ENCODE measurements around the gene DHFR.

Gene DHFR

DNA sequence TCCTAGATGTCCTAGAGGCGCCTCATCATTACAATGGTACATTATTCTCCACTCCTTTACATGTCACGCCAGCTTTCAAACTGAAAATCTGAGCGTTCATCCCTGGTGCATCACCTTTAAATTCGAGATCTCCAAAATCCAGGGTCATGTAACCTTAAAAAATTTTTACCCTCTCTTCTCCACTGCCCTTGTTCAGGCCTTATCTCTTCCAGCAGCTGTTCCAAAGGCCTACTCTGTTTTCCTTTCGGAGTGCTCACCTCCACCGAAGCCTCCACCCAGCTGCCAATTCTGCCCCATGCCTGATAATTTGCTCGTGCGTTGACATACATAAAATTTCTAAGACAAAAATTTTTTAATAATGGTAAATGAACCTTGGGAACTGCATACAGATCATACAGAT is 1.3 kb downstream of the DHFR start:
- ATAC-seq, result no peak
- TF ChIP-seq ZNF565 (CRISPR knock-in tag; conservative IDR thresholded peaks at IDR 0.05; ENCODE audit: low read depth) (no peak), OSR1 (CRISPR knock-in tag; IDR thresholded peaks at IDR 0.05) (no peak), ARNTL (CRISPR knock-in tag; IDR thresholded peaks at IDR 0.05; ENCODE audit: borderline replicate concordance, low read depth) (no peak), ISL1 (CRISPR knock-in tag; IDR thresholded peaks at IDR 0.05) (no peak), ESRRG (CRISPR knock-in tag; IDR thresholded peaks at IDR 0.05) (no peak), ZFP3 (CRISPR knock-in tag; IDR thresholded peaks at IDR 0.05) (no peak)
- TF ChIP-seq, protein P1, sequence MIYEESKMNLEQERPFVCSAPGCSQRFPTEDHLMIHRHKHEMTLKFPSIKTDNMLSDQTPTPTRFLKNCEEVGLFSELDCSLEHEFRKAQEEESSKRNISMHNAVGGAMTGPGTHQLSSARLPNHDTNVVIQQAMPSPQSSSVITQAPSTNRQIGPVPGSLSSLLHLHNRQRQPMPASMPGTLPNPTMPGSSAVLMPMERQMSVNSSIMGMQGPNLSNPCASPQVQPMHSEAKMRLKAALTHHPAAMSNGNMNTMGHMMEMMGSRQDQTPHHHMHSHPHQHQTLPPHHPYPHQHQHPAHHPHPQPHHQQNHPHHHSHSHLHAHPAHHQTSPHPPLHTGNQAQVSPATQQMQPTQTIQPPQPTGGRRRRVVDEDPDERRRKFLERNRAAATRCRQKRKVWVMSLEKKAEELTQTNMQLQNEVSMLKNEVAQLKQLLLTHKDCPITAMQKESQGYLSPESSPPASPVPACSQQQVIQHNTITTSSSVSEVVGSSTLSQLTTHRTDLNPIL (CRISPR knock-in tag; IDR thresholded peaks at IDR 0.05; ENCODE audit: low read depth), result no peak
- TF ChIP-seq, protein P2, sequence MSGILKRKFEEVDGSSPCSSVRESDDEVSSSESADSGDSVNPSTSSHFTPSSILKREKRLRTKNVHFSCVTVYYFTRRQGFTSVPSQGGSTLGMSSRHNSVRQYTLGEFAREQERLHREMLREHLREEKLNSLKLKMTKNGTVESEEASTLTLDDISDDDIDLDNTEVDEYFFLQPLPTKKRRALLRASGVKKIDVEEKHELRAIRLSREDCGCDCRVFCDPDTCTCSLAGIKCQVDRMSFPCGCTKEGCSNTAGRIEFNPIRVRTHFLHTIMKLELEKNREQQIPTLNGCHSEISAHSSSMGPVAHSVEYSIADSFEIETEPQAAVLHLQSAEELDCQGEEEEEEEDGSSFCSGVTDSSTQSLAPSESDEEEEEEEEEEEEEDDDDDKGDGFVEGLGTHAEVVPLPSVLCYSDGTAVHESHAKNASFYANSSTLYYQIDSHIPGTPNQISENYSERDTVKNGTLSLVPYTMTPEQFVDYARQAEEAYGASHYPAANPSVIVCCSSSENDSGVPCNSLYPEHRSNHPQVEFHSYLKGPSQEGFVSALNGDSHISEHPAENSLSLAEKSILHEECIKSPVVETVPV (CRISPR knock-in tag; IDR thresholded peaks at IDR 0.05), result no peak

DNA sequence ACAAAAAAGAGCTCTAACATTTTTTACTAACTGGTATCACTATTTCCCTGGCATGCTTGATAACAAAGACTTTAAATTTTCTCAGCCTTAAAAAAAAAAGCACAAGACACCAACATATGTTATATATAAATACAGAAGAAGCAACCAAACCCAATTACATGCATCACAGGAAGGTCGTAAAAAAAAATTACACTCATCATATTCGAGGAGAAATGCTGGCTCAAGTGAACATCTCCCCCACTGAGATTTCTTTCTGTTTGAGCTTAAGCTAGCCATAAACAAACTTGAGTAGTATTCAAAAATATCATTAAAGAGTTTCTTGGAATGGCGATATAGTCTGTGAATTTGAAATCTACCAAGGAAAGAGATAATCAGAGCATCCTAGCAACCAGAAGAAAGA is 7.9 kb downstream of the DHFR start:
- ATAC-seq, result no peak
- no peak for TF ChIP-seq ESRRG (CRISPR knock-in tag; IDR thresholded peaks at IDR 0.05)
- TF ChIP-seq, protein P2 (CRISPR knock-in tag; IDR thresholded peaks at IDR 0.05), result no peak
- no peak for TF ChIP-seq OSR1 (CRISPR knock-in tag; IDR thresholded peaks at IDR 0.05)
- TF ChIP-seq TCF4 (CRISPR knock-in tag; IDR thresholded peaks at IDR 0.05; ENCODE audit: borderline replicate concordance), result no peak

DNA sequence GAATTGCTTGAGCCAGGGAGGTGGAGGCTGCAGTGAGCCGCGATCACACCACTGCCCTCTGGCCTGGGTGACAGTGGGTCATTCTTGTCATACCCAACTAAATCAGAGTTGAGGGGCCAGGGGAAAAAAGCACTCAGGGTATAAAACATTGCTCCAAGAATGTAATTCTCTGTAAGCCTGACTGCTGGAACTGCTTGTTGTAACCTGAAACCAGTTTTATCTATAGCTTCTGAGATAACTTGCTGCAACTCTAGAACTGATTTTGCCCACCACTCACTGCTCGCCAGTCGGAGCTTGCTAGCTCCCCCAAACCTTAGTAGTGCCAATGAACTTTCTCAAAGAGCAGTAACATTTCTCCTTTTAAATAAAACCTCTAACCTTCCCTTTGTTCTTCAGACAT is 9.9 kb downstream of the DHFR start:
- no peak for ATAC-seq
- TF ChIP-seq BACH2 (CRISPR knock-in tag; IDR thresholded peaks at IDR 0.05; ENCODE audit: borderline replicate concordance), result no peak
- no peak for TF ChIP-seq TCF4 (CRISPR knock-in tag; IDR thresholded peaks at IDR 0.05; ENCODE audit: borderline replicate concordance)
- no peak for TF ChIP-seq ESRRG (CRISPR knock-in tag; IDR thresholded peaks at IDR 0.05)
- no peak for TF ChIP-seq ZFP3 (CRISPR knock-in tag; IDR thresholded peaks at IDR 0.05)
- no peak for TF ChIP-seq ARNTL (CRISPR knock-in tag; IDR thresholded peaks at IDR 0.05; ENCODE audit: borderline replicate concordance, low read depth)
- no peak for TF ChIP-seq PPARA (CRISPR knock-in tag; IDR thresholded peaks at IDR 0.05; ENCODE audit: borderline replicate concordance)
- TF ChIP-seq, protein P3, sequence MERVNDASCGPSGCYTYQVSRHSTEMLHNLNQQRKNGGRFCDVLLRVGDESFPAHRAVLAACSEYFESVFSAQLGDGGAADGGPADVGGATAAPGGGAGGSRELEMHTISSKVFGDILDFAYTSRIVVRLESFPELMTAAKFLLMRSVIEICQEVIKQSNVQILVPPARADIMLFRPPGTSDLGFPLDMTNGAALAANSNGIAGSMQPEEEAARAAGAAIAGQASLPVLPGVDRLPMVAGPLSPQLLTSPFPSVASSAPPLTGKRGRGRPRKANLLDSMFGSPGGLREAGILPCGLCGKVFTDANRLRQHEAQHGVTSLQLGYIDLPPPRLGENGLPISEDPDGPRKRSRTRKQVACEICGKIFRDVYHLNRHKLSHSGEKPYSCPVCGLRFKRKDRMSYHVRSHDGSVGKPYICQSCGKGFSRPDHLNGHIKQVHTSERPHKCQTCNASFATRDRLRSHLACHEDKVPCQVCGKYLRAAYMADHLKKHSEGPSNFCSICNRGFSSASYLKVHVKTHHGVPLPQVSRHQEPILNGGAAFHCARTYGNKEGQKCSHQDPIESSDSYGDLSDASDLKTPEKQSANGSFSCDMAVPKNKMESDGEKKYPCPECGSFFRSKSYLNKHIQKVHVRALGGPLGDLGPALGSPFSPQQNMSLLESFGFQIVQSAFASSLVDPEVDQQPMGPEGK (CRISPR knock-in tag; IDR thresholded peaks at IDR 0.05; ENCODE audit: borderline replicate concordance), result no peak
- TF ChIP-seq ZNF70 (CRISPR knock-in tag; IDR thresholded peaks at IDR 0.05), result no peak
- no peak for TF ChIP-seq ISL1 (CRISPR knock-in tag; IDR thresholded peaks at IDR 0.05)
- no peak for TF ChIP-seq ZNF565 (CRISPR knock-in tag; conservative IDR thresholded peaks at IDR 0.05; ENCODE audit: low read depth)
- no peak for TF ChIP-seq RARB (CRISPR knock-in tag; IDR thresholded peaks at IDR 0.05)
- no peak for TF ChIP-seq CSDC2 (CRISPR knock-in tag; IDR thresholded peaks at IDR 0.05)
- no peak for TF ChIP-seq ZFP30 (CRISPR knock-in tag; IDR thresholded peaks at IDR 0.05)
- no peak for TF ChIP-seq ZNF8 (CRISPR knock-in tag; IDR thresholded peaks at IDR 0.05)
- TF ChIP-seq OSR1 (CRISPR knock-in tag; IDR thresholded peaks at IDR 0.05), result no peak
- no peak for TF ChIP-seq ZC3H10 (CRISPR knock-in tag; IDR thresholded peaks at IDR 0.05)
- TF ChIP-seq, protein P4, sequence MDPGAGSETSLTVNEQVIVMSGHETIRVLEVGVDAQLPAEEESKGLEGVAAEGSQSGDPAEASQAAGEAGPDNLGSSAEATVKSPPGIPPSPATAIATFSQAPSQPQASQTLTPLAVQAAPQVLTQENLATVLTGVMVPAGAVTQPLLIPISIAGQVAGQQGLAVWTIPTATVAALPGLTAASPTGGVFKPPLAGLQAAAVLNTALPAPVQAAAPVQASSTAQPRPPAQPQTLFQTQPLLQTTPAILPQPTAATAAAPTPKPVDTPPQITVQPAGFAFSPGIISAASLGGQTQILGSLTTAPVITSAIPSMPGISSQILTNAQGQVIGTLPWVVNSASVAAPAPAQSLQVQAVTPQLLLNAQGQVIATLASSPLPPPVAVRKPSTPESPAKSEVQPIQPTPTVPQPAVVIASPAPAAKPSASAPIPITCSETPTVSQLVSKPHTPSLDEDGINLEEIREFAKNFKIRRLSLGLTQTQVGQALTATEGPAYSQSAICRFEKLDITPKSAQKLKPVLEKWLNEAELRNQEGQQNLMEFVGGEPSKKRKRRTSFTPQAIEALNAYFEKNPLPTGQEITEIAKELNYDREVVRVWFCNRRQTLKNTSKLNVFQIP (CRISPR knock-in tag; IDR thresholded peaks at IDR 0.05; ENCODE audit: borderline replicate concordance, low read depth), result no peak
- TF ChIP-seq, protein P5, sequence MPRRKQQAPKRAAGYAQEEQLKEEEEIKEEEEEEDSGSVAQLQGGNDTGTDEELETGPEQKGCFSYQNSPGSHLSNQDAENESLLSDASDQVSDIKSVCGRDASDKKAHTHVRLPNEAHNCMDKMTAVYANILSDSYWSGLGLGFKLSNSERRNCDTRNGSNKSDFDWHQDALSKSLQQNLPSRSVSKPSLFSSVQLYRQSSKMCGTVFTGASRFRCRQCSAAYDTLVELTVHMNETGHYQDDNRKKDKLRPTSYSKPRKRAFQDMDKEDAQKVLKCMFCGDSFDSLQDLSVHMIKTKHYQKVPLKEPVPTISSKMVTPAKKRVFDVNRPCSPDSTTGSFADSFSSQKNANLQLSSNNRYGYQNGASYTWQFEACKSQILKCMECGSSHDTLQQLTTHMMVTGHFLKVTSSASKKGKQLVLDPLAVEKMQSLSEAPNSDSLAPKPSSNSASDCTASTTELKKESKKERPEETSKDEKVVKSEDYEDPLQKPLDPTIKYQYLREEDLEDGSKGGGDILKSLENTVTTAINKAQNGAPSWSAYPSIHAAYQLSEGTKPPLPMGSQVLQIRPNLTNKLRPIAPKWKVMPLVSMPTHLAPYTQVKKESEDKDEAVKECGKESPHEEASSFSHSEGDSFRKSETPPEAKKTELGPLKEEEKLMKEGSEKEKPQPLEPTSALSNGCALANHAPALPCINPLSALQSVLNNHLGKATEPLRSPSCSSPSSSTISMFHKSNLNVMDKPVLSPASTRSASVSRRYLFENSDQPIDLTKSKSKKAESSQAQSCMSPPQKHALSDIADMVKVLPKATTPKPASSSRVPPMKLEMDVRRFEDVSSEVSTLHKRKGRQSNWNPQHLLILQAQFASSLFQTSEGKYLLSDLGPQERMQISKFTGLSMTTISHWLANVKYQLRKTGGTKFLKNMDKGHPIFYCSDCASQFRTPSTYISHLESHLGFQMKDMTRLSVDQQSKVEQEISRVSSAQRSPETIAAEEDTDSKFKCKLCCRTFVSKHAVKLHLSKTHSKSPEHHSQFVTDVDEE (CRISPR knock-in tag; IDR thresholded peaks at IDR 0.05), result no peak
- TF ChIP-seq GLIS3 (CRISPR knock-in tag; IDR thresholded peaks at IDR 0.05), result no peak
- TF ChIP-seq TOX (CRISPR knock-in tag; IDR thresholded peaks at IDR 0.05; ENCODE audit: borderline replicate concordance), result no peak
